ENCODE measurements around the gene CTDNEP1. TPM values are rescaled to one million over a fixed set of nuclear protein-coding genes. Genes with fewer than 3 reads are reported as not detected.

CTDNEP1 gene
- polyA plus RNA-seq, 12 donors: 152 to 205 (median 181) TPM; not detected in 1

DNA sequence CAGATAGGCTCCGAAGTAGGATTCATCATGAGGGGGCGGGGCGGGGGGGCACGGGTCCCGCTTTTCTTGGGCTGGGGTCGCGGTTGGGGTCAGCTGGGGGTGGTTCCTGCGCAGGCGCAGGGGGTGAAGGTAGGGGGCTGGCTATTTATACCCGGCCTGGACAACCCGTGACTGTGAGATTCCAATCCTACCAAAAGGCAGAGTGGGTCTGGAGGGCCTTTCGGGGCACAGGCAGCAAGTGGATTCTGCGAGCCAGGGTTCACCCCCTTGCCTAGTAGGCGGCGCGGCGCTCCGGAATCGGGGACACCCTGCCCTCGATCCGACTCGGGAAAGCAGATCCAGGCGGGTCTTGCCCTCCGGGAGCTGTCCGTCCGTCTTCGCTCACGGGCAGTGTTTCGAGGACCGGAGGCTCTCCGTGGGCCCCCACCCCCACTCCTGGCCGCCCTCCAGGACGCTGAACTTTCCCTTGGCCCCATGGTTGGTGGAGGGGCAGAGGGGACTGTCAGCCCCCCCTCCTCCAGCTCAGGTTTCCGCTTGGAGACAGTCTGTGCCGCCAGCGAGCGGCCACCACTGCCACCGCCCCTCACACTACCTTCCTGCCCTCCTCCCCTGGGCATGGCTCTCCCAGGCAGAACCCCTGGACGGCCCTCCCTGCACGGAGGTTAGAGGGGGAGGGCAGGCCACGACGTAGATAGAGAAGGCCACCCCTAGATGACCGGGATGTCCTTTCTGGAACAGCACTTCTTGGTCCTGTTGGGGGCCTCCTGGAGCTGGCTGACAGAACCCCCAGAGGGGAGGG lies 30.6 kb upstream of the CTDNEP1 start:
- no peak for DNase-seq

DNA sequence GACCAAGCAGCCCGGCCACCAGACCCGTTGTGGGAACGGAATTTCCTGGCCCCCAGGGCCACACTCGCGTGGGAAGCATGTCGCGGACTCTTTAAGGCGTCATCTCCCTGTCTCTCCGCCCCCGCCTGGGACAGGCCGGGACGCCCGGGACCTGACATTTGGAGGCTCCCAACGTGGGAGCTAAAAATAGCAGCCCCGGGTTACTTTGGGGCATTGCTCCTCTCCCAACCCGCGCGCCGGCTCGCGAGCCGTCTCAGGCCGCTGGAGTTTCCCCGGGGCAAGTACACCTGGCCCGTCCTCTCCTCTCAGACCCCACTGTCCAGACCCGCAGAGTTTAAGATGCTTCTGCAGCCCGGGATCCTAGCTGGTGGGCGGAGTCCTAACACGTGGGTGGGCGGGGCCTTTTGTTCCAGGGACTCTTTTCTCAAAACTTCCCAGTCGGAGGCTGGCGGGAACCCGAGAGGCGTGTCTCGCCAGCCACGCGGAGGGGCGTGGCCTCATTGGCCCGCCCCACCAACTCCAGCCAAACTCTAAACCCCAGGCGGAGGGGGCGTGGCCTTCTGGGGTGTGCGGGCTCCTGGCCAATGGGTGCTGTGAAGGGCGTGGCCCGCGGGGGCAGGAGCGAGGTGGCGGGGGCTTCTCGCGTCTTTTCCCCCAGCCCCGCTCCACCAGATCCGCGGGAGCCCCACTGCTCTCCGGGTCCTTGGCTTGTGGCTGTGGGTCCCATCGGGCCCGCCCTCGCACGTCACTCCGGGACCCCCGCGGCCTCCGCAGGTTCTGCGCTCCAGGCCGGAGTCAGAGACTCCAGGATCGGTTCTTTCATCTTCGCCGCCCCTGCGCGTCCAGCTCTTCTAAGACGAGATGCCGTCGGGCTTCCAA lies 29.8 kb upstream of the CTDNEP1 start, which contains the start of gene SLC2A4:
Gene SLC2A4 (plus strand): TSS at position 645 of the 879 bp plus-strand sequence. CDS start 217 bp downstream, at position 862.
- DNase-seq: peak; percentile 84

DNA sequence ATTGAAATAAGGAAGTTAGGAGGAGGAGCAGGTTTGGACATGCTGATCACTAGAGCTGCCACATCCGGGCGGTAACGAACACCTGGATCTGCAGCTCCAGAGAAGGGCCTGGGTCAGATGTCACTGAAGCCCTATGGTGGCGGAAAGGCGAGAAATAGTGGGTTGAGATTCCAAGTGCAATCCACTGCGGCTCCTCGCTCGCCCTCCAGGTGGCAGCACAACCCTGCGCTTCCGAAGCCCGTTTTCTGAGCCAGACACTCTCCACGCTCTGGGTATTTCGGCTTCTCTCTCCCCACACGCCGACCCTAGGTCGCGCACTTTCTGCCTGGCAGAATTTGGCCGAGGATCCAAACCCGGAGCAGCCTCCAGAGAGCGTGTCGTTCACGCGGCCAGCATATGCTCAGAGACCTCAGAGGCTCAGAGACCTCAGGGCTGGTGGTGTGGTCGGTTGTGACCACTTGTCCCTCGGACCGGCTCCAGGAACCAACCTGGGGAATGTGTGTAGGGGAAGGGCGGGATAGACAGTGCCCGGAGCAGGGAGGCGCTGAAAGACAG lies 29.1 kb upstream of the CTDNEP1 start:
- DNase-seq: peak; percentile 88

DNA sequence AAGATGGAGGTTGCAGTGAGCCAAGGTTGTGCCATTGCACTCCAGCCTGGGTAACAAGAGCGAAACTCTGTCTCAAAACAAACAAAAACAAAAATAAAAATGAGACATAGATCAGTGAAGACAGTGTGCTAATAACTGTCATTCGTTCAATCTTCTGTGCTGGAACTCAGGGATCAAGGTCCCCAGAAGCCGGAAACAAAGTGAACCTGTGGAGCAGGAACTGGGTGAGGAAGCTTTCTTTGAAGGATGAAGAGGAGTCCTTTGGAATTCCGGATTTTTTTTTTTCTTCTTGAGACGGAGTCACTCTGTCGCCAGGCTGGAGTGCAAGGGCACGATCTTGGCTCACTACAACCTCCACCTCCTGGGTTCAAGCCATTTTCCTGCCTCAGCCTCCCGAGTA lies 27.9 kb upstream of the CTDNEP1 start:
- DNase-seq: no peak

DNA sequence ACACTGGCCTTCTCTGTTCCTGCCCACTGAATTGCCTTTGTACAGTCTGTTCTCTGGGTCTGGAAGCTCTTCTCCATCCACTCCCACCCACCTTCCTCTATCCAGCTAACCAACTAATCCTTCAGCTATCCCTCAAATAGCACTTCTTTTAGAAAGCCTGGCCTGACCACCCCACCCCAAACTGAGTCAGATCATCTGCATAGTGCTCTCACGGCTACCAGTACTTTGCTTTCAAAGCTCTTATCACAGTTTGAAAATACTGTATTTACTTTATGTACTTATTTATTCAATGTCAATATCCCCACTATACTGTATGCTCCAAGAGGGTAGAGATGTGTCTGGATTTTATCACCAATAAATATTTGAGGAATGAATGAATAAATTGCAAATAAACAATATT lies 15.2 kb upstream of the CTDNEP1 start:
- no peak for DNase-seq

DNA sequence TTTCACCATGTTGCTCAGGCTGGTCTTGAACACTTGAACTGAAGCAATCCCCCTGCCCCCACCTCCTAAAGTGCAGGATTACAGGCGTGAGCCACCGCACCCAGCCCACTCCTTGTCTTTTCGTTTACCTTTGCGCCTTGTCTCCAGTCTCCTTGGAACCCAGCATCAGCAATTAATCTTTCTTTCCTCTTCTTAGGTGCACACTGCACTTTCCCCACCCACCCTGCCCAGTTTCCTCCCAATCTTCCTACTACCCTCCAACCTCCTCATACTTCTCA lies 12.2 kb upstream of the CTDNEP1 start:
- no peak for DNase-seq

DNA sequence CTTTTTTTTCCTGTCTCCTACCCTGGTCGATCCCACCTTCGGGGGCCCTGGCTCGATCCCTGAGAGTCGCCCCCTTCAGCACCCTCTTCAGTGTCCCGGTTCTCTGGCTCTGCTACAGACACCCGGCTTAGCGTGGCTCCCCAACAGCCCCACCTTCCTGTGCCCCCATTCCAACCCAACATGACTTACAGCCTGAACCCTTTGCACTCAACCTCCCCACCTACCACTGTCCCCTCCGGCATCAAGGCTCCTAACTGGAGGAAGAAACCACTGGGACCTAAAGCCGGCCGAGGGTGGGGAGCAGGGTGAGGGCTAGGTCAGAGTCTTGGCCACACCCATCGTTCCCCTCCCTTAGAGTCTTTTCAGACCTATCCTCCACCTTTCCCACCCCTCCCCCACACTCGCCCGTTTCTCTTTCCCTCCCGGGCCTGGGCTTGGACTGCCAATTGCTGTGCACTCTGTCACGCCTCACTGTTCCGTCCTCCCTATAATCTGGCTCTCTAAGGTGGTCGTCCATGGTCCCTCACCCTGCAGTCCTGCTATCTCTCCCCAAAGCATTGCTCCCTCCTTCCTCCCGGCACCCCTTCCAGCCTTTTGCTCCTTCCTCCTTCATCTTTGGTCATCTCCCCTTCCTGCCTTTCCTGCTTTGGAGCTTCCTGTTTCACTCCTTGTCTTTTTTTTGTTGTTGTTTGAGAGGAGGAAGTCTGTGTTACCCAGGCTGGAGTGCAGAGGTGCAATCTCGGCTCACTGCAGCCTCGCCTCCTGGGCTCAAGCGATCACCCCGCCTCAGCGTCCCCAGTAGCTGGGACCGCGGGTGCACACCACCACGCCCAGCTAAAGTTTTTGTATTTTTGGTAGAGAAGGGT lies 11.6 kb upstream of the CTDNEP1 start:
- no peak for DNase-seq

DNA sequence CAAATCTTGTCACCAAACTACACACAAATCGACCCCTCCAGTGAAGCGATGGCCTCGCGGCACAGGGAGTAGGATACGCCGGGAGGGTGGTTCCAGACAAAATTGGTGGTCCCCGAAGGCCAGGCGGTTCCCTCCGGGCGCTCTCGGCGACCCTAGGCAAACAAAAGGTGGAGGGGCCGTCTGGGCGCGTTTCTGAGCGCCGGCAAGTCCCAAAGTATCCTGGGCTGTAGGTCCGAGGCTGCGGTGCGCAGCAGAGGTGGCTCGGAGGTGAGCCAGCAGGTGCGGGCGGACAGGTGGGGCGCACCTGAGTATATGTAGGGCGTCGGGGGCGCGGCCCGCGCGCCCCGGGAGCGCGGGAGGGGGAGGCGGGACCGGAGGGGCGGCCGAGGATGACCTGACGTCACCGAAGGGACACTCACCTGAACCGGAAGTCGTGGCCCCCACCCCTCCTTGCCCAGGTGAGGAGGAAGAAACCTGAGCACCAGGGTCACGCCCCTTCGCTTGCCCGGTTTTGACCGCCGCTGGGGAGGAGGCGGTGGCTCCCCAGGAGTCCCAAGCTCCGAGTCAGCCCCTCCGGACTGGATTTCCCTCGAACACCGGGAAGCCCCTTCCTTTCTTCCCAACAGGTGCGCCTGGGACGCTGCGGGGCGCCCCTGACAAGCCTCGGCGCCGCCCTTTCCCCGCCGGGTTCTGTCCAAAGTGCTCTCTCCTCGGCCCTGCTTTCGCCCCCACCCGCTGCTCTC lies 10.8 kb upstream of the CTDNEP1 start, which contains the start of gene CLDN7:
Gene CLDN7 (minus strand): TSS at position 287 of the 743 bp plus-strand sequence. CDS start 435 bp downstream, outside the sequence.
- DNase-seq: no peak

DNA sequence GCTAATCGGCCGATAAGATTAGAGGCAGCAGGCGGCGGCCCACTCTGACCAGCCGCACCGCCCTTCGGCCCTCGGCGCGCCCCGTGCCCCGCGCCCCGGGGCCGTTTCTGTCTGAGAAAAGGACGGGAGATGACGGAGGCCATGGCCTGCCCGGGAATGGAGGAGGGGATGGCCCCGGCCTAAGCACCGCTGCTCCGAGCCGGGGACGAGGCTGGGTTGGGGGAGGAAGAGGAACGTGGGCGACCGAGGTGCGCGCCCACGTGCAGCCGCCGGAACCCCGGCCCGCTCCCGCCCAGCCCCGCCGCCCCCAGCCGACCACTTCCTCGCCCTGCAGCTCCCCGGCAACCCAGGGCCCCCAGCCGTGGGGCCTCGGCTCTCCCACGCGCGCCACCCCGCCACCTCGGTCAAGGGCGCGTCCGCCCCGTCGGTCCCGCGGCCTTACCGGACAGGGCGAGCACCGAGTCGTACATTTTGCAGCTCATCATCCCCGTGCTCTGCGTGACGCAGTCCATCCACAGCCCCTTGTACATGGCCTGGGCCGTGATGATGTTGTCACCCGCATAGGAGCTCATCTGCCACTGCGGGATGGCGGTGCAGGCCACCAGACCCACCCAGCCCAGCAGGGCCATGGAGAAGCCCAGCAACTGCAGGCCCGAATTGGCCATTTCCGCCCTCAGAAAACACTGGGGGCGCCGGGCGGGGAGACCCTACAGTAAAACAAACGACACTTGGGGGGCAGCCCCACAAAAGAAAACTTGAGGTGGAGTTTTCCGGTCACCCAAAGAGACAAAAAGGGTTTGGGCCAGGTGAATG lies 10.1 kb upstream of the CTDNEP1 start:
- no peak for DNase-seq

DNA sequence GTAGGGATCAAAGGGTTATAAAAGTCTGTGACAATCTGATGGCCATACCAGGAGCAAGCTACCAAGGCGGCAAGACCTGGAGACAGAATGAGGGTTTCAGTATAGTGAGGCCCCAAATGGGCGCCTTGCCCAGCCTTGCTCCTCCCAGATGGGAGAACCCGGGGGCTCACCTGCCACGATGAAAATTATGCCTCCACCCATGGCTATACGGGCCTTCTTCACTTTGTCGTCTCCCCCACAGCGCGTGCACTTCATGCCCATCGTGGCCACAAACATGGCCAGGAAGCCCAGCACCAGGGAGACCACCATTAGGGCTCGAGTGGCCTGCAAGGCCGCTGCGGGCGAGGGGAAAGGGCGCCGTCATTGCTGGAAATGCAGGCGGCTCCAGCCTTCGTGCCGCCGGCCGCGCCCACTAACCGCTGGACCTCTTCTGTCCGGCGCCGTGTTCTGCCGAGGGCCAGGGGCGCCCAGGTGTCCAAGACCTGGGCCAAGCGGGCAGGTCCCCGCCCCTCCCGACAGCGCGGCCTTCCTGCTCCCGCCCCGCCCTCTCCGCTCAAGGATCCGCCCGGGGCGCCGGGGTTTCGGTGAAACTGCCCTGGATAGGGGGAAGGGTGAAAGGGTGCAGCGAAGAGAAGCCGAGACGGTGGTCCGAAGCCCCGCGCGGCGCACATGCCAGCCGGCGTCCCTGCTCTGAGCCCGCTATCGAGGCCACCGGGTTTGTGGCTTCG lies 9.3 kb upstream of the CTDNEP1 start:
- no peak for DNase-seq

DNA sequence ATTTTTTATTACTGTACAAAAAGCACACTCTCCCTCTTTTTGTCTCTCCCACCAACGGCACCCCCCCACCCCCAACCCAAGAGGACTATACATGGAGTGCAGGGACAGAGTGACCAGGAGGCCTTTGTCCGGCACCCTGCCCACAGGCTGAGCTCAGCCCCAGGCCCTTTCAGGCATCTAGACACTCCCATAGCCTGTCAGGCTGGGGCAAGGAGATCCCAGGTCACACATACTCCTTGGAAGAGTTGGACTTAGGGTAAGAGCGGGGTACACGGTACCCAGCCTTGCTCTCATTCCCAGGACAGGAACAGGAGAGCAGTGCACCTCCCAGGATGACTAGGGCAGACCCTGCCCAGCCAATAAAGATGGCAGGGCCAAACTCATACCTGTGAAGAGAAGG lies 8.6 kb upstream of the CTDNEP1 start:
- no peak for DNase-seq

DNA sequence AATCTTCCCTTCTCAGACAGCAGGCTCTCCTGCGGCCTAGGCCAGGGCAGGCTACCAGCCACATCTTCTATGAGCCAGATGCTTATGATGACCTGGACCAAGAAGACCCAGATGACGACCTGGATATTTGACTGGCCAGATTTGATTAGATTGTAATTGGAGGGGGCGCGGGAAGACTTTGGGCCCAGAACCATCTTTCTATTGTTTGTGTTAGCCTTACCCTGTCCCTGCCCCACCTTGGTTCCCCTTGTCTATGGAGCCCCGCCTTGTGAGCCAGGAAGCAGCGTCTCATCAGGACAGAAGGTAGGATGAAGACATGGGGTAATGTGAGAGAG lies 8.0 kb upstream of the CTDNEP1 start:
- no peak for DNase-seq

DNA sequence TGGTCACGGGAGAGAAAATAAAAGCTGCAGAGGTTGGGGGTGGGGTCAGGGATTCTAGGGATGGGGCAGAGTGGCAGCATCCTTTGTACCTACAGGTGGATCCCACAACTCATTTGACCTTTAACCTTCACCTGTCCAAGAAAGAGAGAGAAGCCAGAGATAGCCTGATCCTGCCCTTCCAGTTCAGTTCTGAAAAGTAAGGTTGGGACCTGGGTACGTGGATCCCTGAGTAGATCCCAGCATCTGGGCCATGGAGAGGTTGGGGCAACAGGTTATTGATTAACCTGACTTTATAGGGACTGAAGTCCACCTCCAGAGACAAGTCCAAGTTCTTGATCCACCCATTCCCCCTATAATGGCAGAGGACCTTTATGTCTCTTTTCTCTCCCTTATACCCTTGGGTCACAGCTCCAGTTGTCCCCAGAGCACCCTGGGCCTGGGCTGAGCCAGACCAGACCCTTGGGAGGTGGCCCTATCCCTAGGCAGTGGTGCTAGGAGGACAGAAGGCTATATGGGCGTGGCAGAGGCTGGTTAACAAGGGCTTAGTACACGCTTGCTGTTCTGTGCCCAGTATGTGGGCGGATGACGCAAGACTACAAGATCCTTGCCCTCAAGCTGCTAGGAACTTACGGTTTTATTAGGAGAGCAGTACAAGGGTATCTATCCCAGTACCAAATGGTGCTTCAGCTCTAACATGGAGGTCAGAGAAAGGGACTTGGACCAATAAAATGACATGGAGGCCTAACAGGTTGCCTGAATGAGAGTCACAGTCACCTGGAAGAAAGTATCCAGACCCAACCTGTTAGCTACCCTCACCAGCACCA lies 7.4 kb upstream of the CTDNEP1 start:
- no peak for DNase-seq

DNA sequence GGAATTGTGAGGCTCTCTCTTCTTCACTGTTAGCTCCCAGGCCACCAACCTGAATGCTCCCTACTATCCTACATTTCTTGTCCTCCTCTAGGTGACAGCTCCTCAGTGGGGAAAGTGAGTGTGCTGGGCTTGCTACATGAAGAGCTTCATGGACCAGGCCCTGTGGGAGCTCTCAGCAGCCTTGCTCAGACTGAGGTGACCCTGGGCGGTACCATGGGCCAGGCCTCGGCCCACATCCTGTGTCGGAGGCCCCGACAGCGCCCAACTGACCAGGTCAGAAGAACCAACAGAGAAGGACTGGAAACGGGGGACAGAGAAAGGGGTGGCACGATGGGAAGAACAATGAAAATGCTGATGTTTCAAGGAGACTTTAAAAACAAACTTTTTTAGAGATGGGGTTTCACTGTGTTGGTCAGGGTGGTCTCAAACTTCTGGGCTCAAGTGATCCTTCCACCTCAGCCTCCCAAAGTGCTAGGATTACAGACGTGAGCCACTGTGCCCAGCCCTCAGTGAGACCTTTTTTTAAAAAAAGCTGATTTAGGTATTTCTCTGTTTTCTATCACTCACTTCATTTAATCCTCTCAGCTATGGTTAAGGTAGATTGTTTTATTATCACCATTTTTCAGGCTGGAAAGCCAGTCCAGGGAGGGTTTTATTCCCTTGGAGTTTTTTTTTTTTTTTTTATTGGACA lies 5.4 kb upstream of the CTDNEP1 start:
- DNase-seq: no peak

DNA sequence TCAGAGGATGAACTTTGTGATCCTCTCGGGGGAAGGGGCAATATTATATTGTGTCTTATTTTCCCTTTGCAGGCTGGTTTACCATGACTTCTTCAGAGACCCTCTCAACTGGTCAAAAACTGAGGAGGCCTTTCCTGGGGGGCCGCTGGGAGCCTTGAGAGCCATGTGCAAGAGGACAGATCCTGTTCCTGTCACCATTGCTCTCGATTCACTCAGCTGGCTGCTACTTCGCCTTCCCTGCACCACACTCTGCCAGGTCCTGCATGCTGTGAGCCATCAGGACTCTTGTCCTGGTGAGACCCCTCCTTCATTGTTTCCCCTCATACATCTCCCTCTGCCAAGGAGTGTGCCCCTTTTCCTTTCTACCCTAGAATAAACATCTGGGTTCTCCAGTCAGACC lies 3.0 kb upstream of the CTDNEP1 start:
- no peak for DNase-seq

DNA sequence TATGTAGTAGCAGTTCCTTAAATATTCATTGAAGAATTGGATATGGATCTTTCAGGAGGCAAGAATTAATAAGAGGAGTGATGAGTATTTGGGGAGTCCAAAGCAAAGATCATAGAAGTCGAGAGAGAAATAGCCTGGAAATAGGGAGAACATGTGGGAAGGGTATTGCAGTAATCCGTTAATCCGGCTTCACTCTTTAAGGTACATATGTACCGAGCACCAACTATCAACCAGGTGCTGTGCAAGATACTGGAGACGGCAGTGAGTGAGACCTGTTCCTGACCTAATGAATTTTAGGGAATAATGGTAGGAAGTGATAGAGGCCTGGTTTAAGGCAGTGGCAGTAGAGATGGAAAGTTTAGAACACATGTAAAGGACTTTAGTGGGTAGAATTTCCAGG lies 1.5 kb upstream of the CTDNEP1 start:
- no peak for DNase-seq

DNA sequence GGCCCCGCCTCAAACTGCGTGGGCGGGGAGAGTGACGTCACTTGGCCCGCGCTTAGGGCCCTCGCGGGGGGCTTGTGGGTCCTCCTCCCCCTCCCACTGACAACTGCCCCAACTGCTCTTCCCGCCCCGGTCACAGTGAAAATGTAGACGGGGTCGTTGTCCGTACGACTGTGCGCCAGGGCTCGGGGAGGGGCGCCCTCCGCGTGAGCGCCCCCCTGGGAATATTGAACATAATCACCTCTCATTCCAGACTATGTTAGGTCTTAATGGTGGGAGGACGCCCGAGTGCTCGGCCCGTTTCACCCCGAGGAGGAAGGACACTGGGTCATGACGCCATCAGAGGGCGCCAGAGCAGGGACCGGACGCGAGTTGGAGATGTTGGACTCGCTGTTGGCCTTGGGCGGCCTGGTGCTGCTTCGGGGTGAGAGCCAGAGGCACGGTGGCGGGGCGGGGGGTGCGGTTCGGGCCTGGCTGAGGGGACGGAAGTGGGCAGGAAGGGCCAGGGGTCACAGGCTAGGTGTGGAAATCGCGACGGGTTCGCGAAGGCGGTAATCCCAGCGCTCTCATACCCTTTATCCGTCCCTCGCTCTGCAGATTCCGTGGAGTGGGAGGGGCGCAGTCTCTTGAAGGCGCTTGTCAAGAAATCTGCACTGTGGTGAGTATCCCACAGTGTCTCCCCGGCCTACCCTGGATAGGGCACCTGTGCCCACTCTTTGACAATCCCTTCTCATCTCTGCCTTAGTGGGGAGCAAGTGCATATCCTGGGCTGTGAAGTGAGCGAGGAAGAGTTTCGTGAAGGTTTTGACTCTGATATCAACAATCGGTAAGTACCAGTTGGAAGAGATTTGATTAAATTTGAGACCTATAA lies 876 bp upstream of the CTDNEP1 start, which contains the start of gene ELP5:
Gene ELP5 (plus strand): TSS at position 40 of the 868 bp plus-strand sequence. CDS start 336 bp downstream, at position 376.
- DNase-seq: peak; percentile 95
